ENCODE results near the gene MANBA.

DNA sequence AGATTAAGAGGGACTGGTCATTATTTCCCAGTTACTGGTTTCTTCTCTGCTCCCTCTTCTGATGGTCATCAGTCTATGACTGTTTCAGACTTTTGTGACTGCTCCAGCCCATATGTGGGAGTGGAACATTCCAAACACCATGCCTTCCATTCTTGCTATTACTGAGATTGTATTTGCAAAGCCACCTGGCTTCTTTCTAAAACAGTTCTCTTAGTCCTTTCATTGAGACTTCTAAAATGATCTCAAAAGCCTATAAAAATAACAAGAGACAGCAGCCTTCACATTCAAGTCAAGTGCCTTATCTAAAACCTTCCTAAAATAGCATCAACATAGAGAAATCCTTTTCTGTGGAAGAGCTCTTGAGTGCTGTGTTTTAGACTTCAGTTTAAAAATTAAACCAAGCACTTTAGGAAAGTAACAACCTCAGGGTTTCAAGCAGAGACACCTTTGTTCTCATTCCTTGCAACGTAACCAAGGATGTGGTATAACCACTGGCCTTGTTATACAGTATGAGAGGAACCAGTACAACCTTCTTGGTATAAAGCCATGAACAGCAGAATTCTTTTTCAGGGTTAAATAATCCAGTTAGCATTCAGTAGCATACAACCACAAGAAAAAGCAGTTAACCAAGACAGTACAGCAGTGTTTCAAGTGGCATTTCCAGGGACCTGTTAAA is 162.5 kb downstream of the MANBA start:
- no peak for TF ChIP-seq POLR2A (IDR thresholded peaks at IDR 0.05)
- TF ChIP-seq, protein P1, sequence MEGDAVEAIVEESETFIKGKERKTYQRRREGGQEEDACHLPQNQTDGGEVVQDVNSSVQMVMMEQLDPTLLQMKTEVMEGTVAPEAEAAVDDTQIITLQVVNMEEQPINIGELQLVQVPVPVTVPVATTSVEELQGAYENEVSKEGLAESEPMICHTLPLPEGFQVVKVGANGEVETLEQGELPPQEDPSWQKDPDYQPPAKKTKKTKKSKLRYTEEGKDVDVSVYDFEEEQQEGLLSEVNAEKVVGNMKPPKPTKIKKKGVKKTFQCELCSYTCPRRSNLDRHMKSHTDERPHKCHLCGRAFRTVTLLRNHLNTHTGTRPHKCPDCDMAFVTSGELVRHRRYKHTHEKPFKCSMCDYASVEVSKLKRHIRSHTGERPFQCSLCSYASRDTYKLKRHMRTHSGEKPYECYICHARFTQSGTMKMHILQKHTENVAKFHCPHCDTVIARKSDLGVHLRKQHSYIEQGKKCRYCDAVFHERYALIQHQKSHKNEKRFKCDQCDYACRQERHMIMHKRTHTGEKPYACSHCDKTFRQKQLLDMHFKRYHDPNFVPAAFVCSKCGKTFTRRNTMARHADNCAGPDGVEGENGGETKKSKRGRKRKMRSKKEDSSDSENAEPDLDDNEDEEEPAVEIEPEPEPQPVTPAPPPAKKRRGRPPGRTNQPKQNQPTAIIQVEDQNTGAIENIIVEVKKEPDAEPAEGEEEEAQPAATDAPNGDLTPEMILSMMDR (IDR thresholded peaks at IDR 0.05): no peak

All from gastroesophageal sphincter (tissue), 3 donors.